ENCODE measurements around the gene C1RL. TPM values are rescaled to one million over a fixed set of nuclear protein-coding genes. Genes with fewer than 3 reads are reported as not detected.

C1RL gene
- total RNA-seq, 1 donor from 2014 or later, result 26.6 TPM

- no peaks in the 10 kb centered on the region for H3K27me3 ChIP-seq (ENCODE audit: control insufficient read depth, insufficient read depth, low read length)
- H3K4me3 ChIP-seq (ENCODE audit: low read depth, low read length), result no peak overlapping the region
- TF ChIP-seq CTCF (IDR thresholded peaks at IDR 0.05; ENCODE audit: insufficient read depth, low read length, poor library complexity, severe bottlenecking), result no peak
- peaks cover 2% of the 10 kb centered on the region for H3K36me3 ChIP-seq (ENCODE audit: control insufficient read depth, insufficient read depth, low read length)
- DNase-seq (ENCODE audit: low read depth), result no peak
These were observed 7.3 kb downstream of the C1RL start for GRCh38 chr12:7101694-7102131.

GRCh38 chr12:7101047-7101693, 7.8 kb downstream of the C1RL start:
- Histone ChIP-seq H3K4me3 (ENCODE audit: low read depth, low read length) (no peak overlapping the region), H3K36me3 (ENCODE audit: control insufficient read depth, insufficient read depth, low read length) (peaks cover 2% of the 10 kb centered on the region)
- no peak for TF ChIP-seq CTCF (IDR thresholded peaks at IDR 0.05; ENCODE audit: insufficient read depth, low read length, poor library complexity, severe bottlenecking)

GRCh38 chr12:7100239-7100638, 8.8 kb downstream of the C1RL start:
- Histone ChIP-seq H3K4me3 (ENCODE audit: low read depth, low read length) (no peak overlapping the region), H3K36me3 (ENCODE audit: control insufficient read depth, insufficient read depth, low read length) (peaks cover 2% of the 10 kb centered on the region), H3K27me3 (ENCODE audit: control insufficient read depth, insufficient read depth, low read length) (no peaks in the 10 kb centered on the region)
- DNase-seq (ENCODE audit: low read depth), result no peak
- no peak for TF ChIP-seq CTCF (IDR thresholded peaks at IDR 0.05; ENCODE audit: insufficient read depth, low read length, poor library complexity, severe bottlenecking)

More at GRCh38 chr12:7101047-7101693, 7.8 kb downstream of the C1RL start:
- no peaks in the 10 kb centered on the region for H3K27me3 ChIP-seq (ENCODE audit: control insufficient read depth, insufficient read depth, low read length)
- no peak for DNase-seq (ENCODE audit: low read depth)

GRCh38 chr12:7099290-7099996, 9.6 kb downstream of the C1RL start:
- H3K36me3 ChIP-seq (ENCODE audit: control insufficient read depth, insufficient read depth, low read length), result peaks cover 2% of the 10 kb centered on the region
- no peak overlapping the region for H3K4me3 ChIP-seq (ENCODE audit: low read depth, low read length)
- no peak for TF ChIP-seq CTCF (IDR thresholded peaks at IDR 0.05; ENCODE audit: insufficient read depth, low read length, poor library complexity, severe bottlenecking)
- DNase-seq (ENCODE audit: low read depth), result no peak
- no peaks in the 10 kb centered on the region for H3K27me3 ChIP-seq (ENCODE audit: control insufficient read depth, insufficient read depth, low read length)

GRCh38 chr12:7096979-7097378, 12.0 kb downstream of the C1RL start:
- peaks cover 6% of the 10 kb centered on the region for H3K27me3 ChIP-seq (ENCODE audit: control insufficient read depth, insufficient read depth, low read length)
- no peak for DNase-seq (ENCODE audit: low read depth)
- TF ChIP-seq CTCF (IDR thresholded peaks at IDR 0.05; ENCODE audit: insufficient read depth, low read length, poor library complexity, severe bottlenecking), result no peak
- no peak overlapping the region for H3K4me3 ChIP-seq (ENCODE audit: low read depth, low read length)
- H3K36me3 ChIP-seq (ENCODE audit: control insufficient read depth, insufficient read depth, low read length), result peaks cover 1% of the 10 kb centered on the region
